Epithelial cell of esophagus (primary cell): ENCODE data around the gene ANKRD33B.
"Not testable (repeated sequence)": the region's sequence is repeated elsewhere in the genome, so short reads cannot be mapped to it uniquely, and the experiment has no call there.

Source experiments
- DNase-seq: peaks from one replicate; pipeline ENCODE4 v3.0.0; 2010; ENCODE audit warnings: low read depth
- H3K4me3 ChIP-seq: 2 replicates; pipeline ENCODE4 v1.5.1; 2011; ENCODE audit warnings: mild to moderate bottlenecking, low read length, control low read depth
- TF ChIP-seq, protein P1 (sequence below): IDR thresholded peaks from 2 replicates; pipeline ENCODE4 v1.5.1; 2011; ENCODE audit warnings: low read depth, mild to moderate bottlenecking, low read length, control low read depth, inconsistent platforms; ENCODE audit not compliant: insufficient read depth; ENCODE audit errors: missing control alignments

Gene ANKRD33B

DNA sequence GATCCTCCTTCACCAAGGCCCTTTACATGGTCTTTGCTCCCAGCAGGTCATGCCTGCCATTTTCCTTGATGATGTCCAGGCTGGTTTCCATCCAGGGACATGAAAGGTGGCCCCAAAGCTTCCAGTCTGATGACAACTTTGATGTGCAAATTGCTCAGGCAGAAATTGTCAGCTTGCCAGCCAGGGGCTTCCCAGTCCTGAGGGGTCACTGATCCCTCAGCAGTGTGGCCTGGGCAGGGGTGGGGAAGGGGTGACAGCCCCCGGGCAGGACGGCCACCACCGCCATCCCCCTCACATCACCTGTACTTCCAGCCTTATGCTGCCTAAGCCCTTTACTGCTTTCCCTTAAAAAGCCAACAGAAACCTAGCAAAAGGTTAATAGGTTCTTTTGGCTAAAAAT, 96.3 kb downstream of the ANKRD33B start:
- no peak for DNase-seq
- H3K4me3 ChIP-seq = no peak overlapping the region
- TF ChIP-seq, protein P1, sequence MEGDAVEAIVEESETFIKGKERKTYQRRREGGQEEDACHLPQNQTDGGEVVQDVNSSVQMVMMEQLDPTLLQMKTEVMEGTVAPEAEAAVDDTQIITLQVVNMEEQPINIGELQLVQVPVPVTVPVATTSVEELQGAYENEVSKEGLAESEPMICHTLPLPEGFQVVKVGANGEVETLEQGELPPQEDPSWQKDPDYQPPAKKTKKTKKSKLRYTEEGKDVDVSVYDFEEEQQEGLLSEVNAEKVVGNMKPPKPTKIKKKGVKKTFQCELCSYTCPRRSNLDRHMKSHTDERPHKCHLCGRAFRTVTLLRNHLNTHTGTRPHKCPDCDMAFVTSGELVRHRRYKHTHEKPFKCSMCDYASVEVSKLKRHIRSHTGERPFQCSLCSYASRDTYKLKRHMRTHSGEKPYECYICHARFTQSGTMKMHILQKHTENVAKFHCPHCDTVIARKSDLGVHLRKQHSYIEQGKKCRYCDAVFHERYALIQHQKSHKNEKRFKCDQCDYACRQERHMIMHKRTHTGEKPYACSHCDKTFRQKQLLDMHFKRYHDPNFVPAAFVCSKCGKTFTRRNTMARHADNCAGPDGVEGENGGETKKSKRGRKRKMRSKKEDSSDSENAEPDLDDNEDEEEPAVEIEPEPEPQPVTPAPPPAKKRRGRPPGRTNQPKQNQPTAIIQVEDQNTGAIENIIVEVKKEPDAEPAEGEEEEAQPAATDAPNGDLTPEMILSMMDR = no peak

DNA sequence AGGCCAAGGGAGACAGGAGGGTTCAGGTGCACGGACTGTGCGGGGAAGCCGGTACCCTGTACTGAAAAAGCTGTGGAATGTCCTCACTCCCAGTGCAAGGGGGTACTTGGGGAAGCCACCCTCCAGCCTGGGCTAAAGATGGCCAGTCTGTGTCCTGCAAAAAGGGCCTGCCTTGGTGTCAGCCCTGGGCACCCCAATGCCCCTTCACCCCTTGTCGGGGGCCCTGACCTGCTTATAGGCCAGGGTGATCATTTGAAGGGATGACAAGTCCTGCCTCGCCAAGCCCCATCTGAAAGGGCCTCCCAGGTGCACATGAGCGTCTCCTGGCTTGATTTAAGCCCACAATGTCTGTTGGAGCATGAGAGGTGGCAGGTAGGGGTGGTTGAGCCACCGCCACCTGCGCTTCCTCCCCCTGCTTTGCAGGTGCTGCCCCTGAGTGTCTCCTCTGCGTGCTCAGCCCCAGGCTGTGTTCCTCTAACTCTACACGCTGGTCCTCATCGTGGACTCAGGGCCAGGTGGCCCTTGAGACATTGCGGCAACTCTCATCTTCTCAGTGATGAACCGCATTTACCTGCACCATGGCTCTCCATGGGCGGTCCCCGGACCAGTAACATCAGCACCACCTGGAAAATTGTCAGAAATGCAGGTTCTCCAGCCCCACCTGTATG, 97.0 kb downstream of the ANKRD33B start:
- TF ChIP-seq, protein P1 = no peak
- DNase-seq = no peak
- H3K4me3 ChIP-seq = no peak overlapping the region

DNA sequence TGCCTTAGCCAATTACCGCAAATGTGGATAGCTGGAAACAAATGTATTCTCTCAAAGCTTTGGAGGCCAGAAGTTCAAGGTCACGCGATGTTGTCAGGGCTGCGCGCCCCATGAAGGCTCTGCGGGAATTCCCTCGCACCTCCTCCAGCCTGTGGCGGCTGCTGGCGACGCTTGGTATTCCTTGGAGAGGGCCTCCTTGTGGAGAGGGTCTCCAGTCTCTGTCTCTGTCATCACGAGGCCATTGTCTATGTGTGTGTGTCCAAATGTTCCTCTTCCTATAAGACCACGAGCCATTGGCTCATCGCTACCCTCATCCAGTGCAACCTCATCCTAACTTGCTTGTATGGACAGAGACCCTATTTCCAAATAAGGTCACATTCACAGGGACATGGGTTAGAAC, 97.5 kb downstream of the ANKRD33B start:
- TF ChIP-seq, protein P1 = no peak
- H3K4me3 ChIP-seq = no peak overlapping the region
- no peak for DNase-seq

DNA sequence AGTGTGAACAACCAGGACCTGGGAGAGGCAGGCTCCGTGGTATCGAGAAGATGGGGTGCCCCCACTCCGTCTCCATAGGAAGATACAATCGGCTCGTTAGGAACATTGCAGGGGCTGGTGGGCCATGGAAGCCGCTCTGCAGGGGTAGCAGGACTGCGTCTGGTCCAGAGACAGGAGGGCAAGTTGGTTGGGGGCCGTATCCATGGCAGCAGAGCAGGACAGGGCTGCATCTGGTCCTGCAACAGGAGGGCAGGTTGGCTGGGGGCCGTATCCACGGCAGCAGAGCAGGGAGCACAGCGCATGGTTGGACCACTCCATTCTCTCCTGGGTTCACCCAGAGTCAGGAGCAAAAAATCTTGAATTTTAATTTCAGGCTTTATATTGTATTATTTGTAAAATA, 98.2 kb downstream of the ANKRD33B start:
- H3K4me3 ChIP-seq = no peak overlapping the region
- DNase-seq = no peak
- TF ChIP-seq, protein P1 = no peak

DNA sequence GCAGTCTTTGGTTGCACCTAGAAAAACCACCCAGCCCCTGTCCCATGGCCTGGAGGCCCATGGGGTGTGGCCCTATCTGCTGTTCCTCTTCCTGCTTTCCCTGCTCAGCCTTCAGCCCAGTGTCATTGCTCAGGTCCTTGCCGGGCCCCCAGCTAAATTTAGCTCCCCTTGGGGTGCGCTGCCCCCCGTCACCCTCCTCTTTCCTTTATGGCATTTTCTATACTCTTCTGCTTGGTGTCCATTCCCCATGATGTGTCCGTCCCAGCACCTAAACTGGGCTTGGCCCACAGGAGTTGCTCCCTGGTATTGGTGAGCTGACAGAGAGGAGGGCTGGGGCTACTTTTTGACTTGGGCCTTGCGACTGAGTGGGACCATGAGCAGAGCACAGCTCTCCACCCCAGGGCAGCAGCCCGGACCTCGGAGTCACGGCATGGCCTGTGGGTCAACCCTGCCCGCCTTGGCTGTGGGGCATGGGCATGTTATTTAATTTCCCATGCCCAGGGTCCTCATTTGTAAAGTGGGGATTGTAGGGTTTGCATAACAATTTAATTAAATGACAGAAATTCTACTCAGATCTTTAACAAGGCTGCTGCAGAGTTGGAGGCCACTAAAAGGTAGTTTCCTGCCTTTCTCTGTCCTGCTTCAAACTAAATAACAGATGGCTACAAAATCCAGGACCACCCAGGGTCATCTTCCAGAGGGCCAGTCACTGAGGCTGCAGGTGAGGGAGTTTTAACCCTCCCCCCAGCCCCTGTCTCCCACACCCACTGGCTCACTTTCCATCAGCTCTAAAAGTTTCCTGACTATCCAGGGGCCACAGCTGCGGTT, 99.0 kb downstream of the ANKRD33B start:
- DNase-seq = no peak
- TF ChIP-seq, protein P1 = no peak

DNA sequence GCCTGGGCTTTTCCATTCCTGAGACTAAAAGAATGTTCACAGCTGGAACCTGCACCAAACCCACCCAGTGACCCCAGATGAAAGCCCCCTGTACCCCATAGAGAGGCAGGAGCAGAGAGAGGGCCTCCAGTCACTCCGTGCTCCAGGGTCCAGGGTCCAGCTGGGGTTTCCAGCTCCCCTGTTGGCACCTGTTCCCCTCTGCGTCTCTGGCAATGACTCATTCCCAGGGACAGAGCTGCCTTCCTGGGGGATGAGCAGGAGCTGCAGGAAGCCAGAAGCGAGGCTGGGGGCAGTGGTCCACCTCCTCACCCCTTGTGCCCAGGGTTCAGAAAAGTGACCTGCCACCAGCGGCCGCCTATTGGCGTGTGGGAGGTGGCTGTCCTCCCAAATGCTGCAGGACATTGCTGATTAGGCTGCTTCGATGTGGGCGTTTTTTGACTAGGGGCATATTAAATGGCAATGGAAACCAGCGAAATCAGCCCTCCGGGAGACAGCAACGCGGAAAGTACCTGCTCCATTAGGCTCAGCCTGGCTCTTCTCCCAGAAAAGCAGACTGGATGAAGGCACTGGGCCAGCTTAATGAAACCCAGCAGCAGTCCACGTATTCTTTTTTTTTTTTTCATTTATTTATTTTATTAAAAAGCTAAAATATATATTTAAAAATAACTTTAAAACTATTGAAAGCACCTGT, 99.8 kb downstream of the ANKRD33B start:
- TF ChIP-seq, protein P1 = no peak
- H3K4me3 ChIP-seq = no peak overlapping the region
- no peak for DNase-seq

More for the DNA sequence above, 99.0 kb downstream of the ANKRD33B start:
- H3K4me3 ChIP-seq = no peak overlapping the region

DNA sequence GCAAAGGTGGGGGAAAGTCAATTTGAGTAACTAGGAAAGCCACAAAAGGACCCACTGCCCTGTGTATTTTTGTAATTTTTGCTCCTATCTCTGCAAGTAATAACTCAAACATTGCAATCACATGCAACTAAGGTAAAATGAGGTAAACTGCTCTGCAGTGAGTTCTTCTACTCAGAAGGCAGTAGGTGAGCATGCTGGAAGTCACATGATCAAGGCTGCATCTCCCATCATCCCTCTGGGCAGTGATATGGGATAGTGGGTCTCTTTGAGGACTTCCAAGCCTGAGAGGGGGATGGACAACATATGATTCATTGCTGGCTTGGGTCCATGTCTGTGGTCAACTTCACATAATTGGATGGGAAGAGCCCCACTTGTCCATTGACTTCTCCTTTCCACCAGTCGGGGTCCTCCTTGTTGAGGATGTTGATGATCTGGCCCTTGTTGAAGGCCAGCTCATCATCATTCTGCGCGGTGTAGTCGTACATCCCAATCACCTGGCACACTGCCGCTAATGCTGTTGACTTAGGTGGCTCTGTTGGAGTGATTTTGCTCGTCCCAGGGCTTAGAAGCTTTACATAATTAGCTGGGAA, 100.4 kb downstream of the ANKRD33B start:
- DNase-seq, H3K4me3 ChIP-seq: not testable (repeated sequence)
